SU-DHL-6 (cell line): Measurements from ENCODE around the gene CERS6.
"Not testable (repeated sequence)": the region's sequence is repeated elsewhere in the genome, so short reads cannot be mapped to it uniquely, and the experiment has no call there.

Experiments used
- H2AFZ ChIP-seq: fragments of 200-600 bp; sonication (generic); 2 replicates; pipeline ENCODE4 v1.6.1; 2014; ENCODE audit warnings: low read depth, mild to moderate bottlenecking, moderate library complexity, mixed read lengths, antibody characterized with exemption, low read length; ENCODE audit not compliant: severe bottlenecking
- H3F3A ChIP-seq: fragments of 200-600 bp; shearing (Covaris generic); 2 replicates; pipeline ENCODE4 v1.6.0; 2016; ENCODE audit warnings: antibody characterized with exemption, mild to moderate bottlenecking; ENCODE audit not compliant: insufficient read depth
- H3K27ac ChIP-seq: fragments of 200-600 bp; sonication (generic); 2 replicates; pipeline ENCODE4 v1.5.1; 2016; ENCODE audit warnings: low read depth, mild to moderate bottlenecking, low read length, moderate library complexity, mixed read lengths
- H3K27me3 ChIP-seq: fragments of 200-600 bp; sonication (generic), shearing (Covaris generic); 2 replicates; pipeline ENCODE4 v1.6.0; 2014; ENCODE audit warnings: mild to moderate bottlenecking, low read length
- H3K36me3 ChIP-seq: fragments of 200-600 bp; sonication (generic); 2 replicates; pipeline ENCODE4 v1.6.1; 2014; ENCODE audit warnings: mild to moderate bottlenecking, low read length, mixed read lengths
- H3K4me2 ChIP-seq: fragments of 300-600, 200-600 bp; shearing (Covaris generic), sonication (generic); 2 replicates; pipeline ENCODE4 v1.6.0; 2014; ENCODE audit warnings: low read length, low read depth, mild to moderate bottlenecking; ENCODE audit not compliant: poor library complexity, severe bottlenecking
- H3K4me3 ChIP-seq: fragments of 200-600 bp; sonication (generic); 2 replicates; pipeline ENCODE4 v1.5.1; 2014; ENCODE audit warnings: antibody characterized with exemption, low read length, mild to moderate bottlenecking, mixed read lengths; ENCODE audit not compliant: insufficient read depth, poor library complexity, severe bottlenecking
- H3K79me2 ChIP-seq: fragments of 200-600 bp; sonication (generic); 2 replicates; pipeline ENCODE4 v1.6.1; 2014; ENCODE audit warnings: mild to moderate bottlenecking, low read length, moderate library complexity; ENCODE audit not compliant: insufficient read depth
- H3K9ac ChIP-seq: fragments of 200-600 bp; sonication (generic); 2 replicates; pipeline ENCODE4 v1.7.0; 2014; ENCODE audit warnings: mild to moderate bottlenecking, low read length
- H3K9me2 ChIP-seq: fragments of 200-600 bp; sonication (generic); replicated peaks from 2 replicates; pipeline ENCODE4 v1.6.1; 2014; ENCODE audit warnings: low read length; ENCODE audit not compliant: insufficient read depth
- H3K9me3 ChIP-seq: fragments of 200-600 bp; sonication (generic); 2 replicates; pipeline ENCODE4 v1.6.1; 2014; ENCODE audit warnings: low read length, mixed read lengths; ENCODE audit not compliant: insufficient read depth
- H4K20me1 ChIP-seq: fragments of 200-600 bp; sonication (generic); 2 replicates; pipeline ENCODE4 v1.6.1; 2014; ENCODE audit warnings: low read depth, mild to moderate bottlenecking, antibody characterized with exemption, low read length, moderate library complexity, mixed read lengths
- CTCF ChIP-seq: fragments of 200-600 bp; sonication (generic); IDR thresholded peaks from one replicate; pipeline ENCODE4 v1.5.1; 2017; ENCODE audit warnings: antibody characterized with exemption, mild to moderate bottlenecking, low read length, moderate library complexity; ENCODE audit not compliant: insufficient read depth, poor library complexity, severe bottlenecking
- EZH2phosphoT487 ChIP-seq: fragments of 200-600 bp; sonication (generic), shearing (Covaris generic); conservative IDR thresholded peaks from 2 replicates; pipeline ENCODE4 v1.6.1; 2018; ENCODE audit warnings: mild to moderate bottlenecking, antibody characterized with exemption, low read length, moderate library complexity, mixed read lengths

Gene CERS6

GRCh38 chr2:168789776-168790175, 333.7 kb downstream of the CERS6 start:
- no peak overlapping the region for H3K4me2 ChIP-seq

GRCh38 chr2:168790226-168790902, 334.3 kb downstream of the CERS6 start:
- H3K9ac ChIP-seq, result no peak overlapping the region
- H3K79me2 ChIP-seq, result no peaks in the 10 kb centered on the region

More at GRCh38 chr2:168789776-168790175, 333.7 kb downstream of the CERS6 start:
- no peaks in the 10 kb centered on the region for H3K9me2 ChIP-seq
- H3F3A ChIP-seq, result no peaks in the 10 kb centered on the region
- no peaks in the 10 kb centered on the region for H3K27me3 ChIP-seq
- H2AFZ ChIP-seq, result no peak overlapping the region
- H4K20me1 ChIP-seq, result no peaks in the 10 kb centered on the region
- TF ChIP-seq EZH2phosphoT487 (no peak), CTCF (no peak)
- H3K9ac ChIP-seq, result no peak overlapping the region
- H3K4me3 ChIP-seq, result no peak overlapping the region
- H3K27ac ChIP-seq, result no peak overlapping the region
- no peaks in the 10 kb centered on the region for H3K36me3 ChIP-seq
- H3K9me3 ChIP-seq, result no peaks in the 10 kb centered on the region
- no peaks in the 10 kb centered on the region for H3K79me2 ChIP-seq

GRCh38 chr2:168791140-168791539, 335.1 kb downstream of the CERS6 start:
- H3K27ac ChIP-seq, H3K79me2 ChIP-seq, H4K20me1 ChIP-seq, H3K9ac ChIP-seq, H3K9me2 ChIP-seq, H3K27me3 ChIP-seq, H3F3A ChIP-seq, H3K4me3 ChIP-seq, H3K9me3 ChIP-seq, H3K36me3 ChIP-seq, H2AFZ ChIP-seq, H3K4me2 ChIP-seq: not testable (repeated sequence)

More at GRCh38 chr2:168790226-168790902, 334.3 kb downstream of the CERS6 start:
- no peaks in the 10 kb centered on the region for H3K27me3 ChIP-seq
- H3K4me2 ChIP-seq, result no peak overlapping the region
- no peaks in the 10 kb centered on the region for H4K20me1 ChIP-seq
- no peak overlapping the region for H2AFZ ChIP-seq
- H3F3A ChIP-seq, result no peaks in the 10 kb centered on the region
- H3K4me3 ChIP-seq, result no peak overlapping the region
- TF ChIP-seq EZH2phosphoT487 (no peak), CTCF (no peak)
- no peaks in the 10 kb centered on the region for H3K9me2 ChIP-seq
- H3K9me3 ChIP-seq, result no peaks in the 10 kb centered on the region
- H3K36me3 ChIP-seq, result no peaks in the 10 kb centered on the region
- H3K27ac ChIP-seq, result no peak overlapping the region

- no peak for TF ChIP-seq EZH2phosphoT487
- TF ChIP-seq CTCF, result no peak
- Histone ChIP-seq H3K9ac (no peak overlapping the region), H3K27ac (no peak overlapping the region), H3K27me3 (no peaks in the 10 kb centered on the region), H3K9me2 (no peaks in the 10 kb centered on the region), H3K4me3 (no peak overlapping the region), H3F3A (no peaks in the 10 kb centered on the region), H3K4me2 (no peak overlapping the region), H2AFZ (no peak overlapping the region), H3K36me3 (no peaks in the 10 kb centered on the region), H3K79me2 (no peaks in the 10 kb centered on the region), H4K20me1 (no peaks in the 10 kb centered on the region), H3K9me3 (no peaks in the 10 kb centered on the region)
Observed at GRCh38 chr2:168793596-168793995, 337.5 kb downstream of the CERS6 start.
